Common myeloid progenitor, CD34-positive (primary cell): Measurements from ENCODE around the gene C1orf226.
A peak's percentile ranks its signal among the peaks of the same experiment; 100 is the strongest.

Experiments used
- CTCF ChIA-PET: fragments of 350-600 bp; sonication (Branson Sonifier 250); formaldehyde crosslinking; loops from one replicate; lab custom pipeline; 2021; ENCODE audit warnings: antibody characterized with exemption; lab: Charles Lee
- POLR2A ChIA-PET: fragments of 350-600 bp; sonication (Branson Sonifier 250); formaldehyde crosslinking; loops from one replicate; lab custom pipeline; 2021; ENCODE audit warnings: antibody characterized with exemption; lab: Charles Lee
- DNase-seq, 3 donors: peaks; one replicate each; pipeline versions ENCODE4 v3.0.0 to v3.0.0-alpha.2; 2013
- H3K27ac ChIP-seq, 2 experiments: 1 replicate in 1 of 2; 2 replicates in 1 of 2; pipeline ENCODE4 v1.7.0; 2013; ENCODE audit warnings: inconsistent platforms in 2 of 2, low read length in 2 of 2, mild to moderate bottlenecking in 2 of 2, low read depth in 1 of 2, moderate library complexity in 1 of 2; ENCODE audit not compliant: severe bottlenecking in 2 of 2, insufficient read depth in 1 of 2, poor library complexity in 1 of 2
- H3K27me3 ChIP-seq, 5 experiments: replicated peaks in 2 of 5; 1 replicate in 3 of 5; 2 replicates in 2 of 5; pipeline versions ENCODE4 v1.6.1 to v1.7.0; 2013; ENCODE audit warnings: low read length in 4 of 5, mild to moderate bottlenecking in 2 of 5, moderate library complexity in 2 of 5, inconsistent platforms in 1 of 5; ENCODE audit not compliant: insufficient read depth in 5 of 5, control insufficient read depth in 4 of 5
- H3K36me3 ChIP-seq, 4 experiments: 1 replicate in 2 of 4; 2 replicates in 2 of 4; pipeline versions ENCODE4 v1.6.1 to v1.7.0; 2013; ENCODE audit warnings: low read length in 3 of 4, control low read depth in 1 of 4, mild to moderate bottlenecking in 1 of 4; ENCODE audit not compliant: control insufficient read depth in 4 of 4, insufficient read depth in 4 of 4
- H3K4me1 ChIP-seq, 4 experiments: 1 replicate in 3 of 4; 2 replicates in 1 of 4; pipeline versions ENCODE4 v1.6.1 to v1.7.1; 2013; ENCODE audit warnings: low read length in 3 of 4, mild to moderate bottlenecking in 3 of 4, control low read depth in 1 of 4, inconsistent platforms in 1 of 4, moderate library complexity in 1 of 4; ENCODE audit not compliant: control insufficient read depth in 4 of 4, insufficient read depth in 4 of 4; ENCODE audit errors: control extremely low read depth in 1 of 4
- H3K4me3 ChIP-seq, 7 experiments: 1 replicate in 4 of 7; 2 replicates in 3 of 7; pipeline versions ENCODE4 v1.5.1 to v1.7.0; 2013; ENCODE audit warnings: mild to moderate bottlenecking in 7 of 7, low read length in 6 of 7, moderate library complexity in 6 of 7, inconsistent platforms in 2 of 7, low read depth in 2 of 7, control low read depth in 1 of 7; ENCODE audit not compliant: insufficient read depth in 4 of 7, control insufficient read depth in 1 of 7; ENCODE audit errors: extremely low read depth in 1 of 7
- H3K9me3 ChIP-seq, 5 experiments: 1 replicate in 4 of 5; 2 replicates in 1 of 5; pipeline versions ENCODE4 v1.6.1 to v1.7.1; 2013; ENCODE audit warnings: low read length in 4 of 5, mild to moderate bottlenecking in 2 of 5, inconsistent platforms in 1 of 5, low read depth in 1 of 5, moderate library complexity in 1 of 5; ENCODE audit not compliant: control insufficient read depth in 4 of 5, insufficient read depth in 2 of 5; ENCODE audit errors: control extremely low read depth in 1 of 5
- WGBS: methylation state at CpG from one replicate; pipeline ENCODE4 v1.1.5; 2013; ENCODE audit not compliant: insufficient coverage; 5-methylcytosine and 5-hydroxymethylcytosine counted together

The C1orf226 gene

GRCh38 chr1:162387226-162388082 is 5.9 kb downstream of the C1orf226 start:
- Histone ChIP-seq H3K36me3 (no peaks in the 10 kb centered on the region), H3K9me3 (no peaks in the 10 kb centered on the region), H3K4me1 (peaks cover 0 to 21% (median 3%) of the 10 kb centered on the region in 4 experiments), H3K27me3 (peaks cover 0 to 3% (median 0%) of the 10 kb centered on the region in 5 experiments), H3K4me3 (no peak overlapping the region), H3K27ac (no peak overlapping the region)
- ChIA-PET CTCF (no interaction called here), POLR2A (no interaction called here)
- 96% methylated on average over 15 of the region's 20 CpGs for WGBS
- no peak for DNase-seq

GRCh38 chr1:162388083-162388594 is 6.6 kb downstream of the C1orf226 start:
- Histone ChIP-seq H3K4me3 (no peak overlapping the region), H3K9me3 (no peaks in the 10 kb centered on the region), H3K27me3 (peaks cover 0 to 3% (median 0%) of the 10 kb centered on the region in 5 experiments), H3K4me1 (peaks cover 0 to 21% (median 3%) of the 10 kb centered on the region in 4 experiments), H3K36me3 (no peaks in the 10 kb centered on the region), H3K27ac (no peak overlapping the region)
- WGBS, result 88% methylated on average over 3 of the region's 8 CpGs
- CTCF ChIA-PET, result no interaction called here
- peak in 2 of 3 donors; percentile 24 to 37 for DNase-seq
- POLR2A ChIA-PET, result no interaction called here

GRCh38 chr1:162388615-162389014 is 7.1 kb downstream of the C1orf226 start:
- ChIA-PET CTCF (interaction anchor here (1.0 to 3.2 kb wide), 3 partner anchors 26 to 351 kb away, joined by 3 to 12 read pairs (median 3); no protein-coding TSS in a partner anchor), POLR2A (interaction anchor here (0.6 to 0.8 kb wide), 2 partner anchors 19 to 31 kb away, joined by 3 to 4 read pairs; no protein-coding TSS in a partner anchor)
- WGBS, result 95% methylated on average over 4 of the region's 5 CpGs
- H3K27me3 ChIP-seq, result peaks cover 0 to 3% (median 0%) of the 10 kb centered on the region in 5 experiments
- H3K4me3 ChIP-seq, result no peak overlapping the region
- peaks cover 0 to 21% (median 3%) of the 10 kb centered on the region in 4 experiments for H3K4me1 ChIP-seq
- no peak overlapping the region for H3K27ac ChIP-seq
- no peaks in the 10 kb centered on the region for H3K36me3 ChIP-seq
- DNase-seq, result no peak
- H3K9me3 ChIP-seq, result no peaks in the 10 kb centered on the region

- H3K9me3 ChIP-seq, result no peaks in the 10 kb centered on the region
- H3K27ac ChIP-seq, result no peak overlapping the region
- CTCF ChIA-PET, result interaction anchor here (1.0 to 3.2 kb wide), 7 partner anchors 15 to 352 kb away, joined by 3 to 15 read pairs (median 3); no protein-coding TSS in a partner anchor
- 78% methylated on average over 8 of the region's 11 CpGs for WGBS
- H3K4me1 ChIP-seq, result peaks cover 0 to 21% (median 3%) of the 10 kb centered on the region in 4 experiments
- H3K4me3 ChIP-seq, result no peak overlapping the region
- DNase-seq, result peak in 2 of 3 donors; percentile 66 to 68
- POLR2A ChIA-PET, result interaction anchor here (0.6 to 0.8 kb wide), 2 partner anchors 18 to 32 kb away, joined by 3 to 4 read pairs; no protein-coding TSS in a partner anchor
- H3K36me3 ChIP-seq, result no peaks in the 10 kb centered on the region
- H3K27me3 ChIP-seq, result peaks cover 0 to 3% (median 0%) of the 10 kb centered on the region in 5 experiments
These were observed 7.7 kb downstream of the C1orf226 start for GRCh38 chr1:162389021-162389818.

GRCh38 chr1:162389971-162390370 is 8.4 kb downstream of the C1orf226 start:
- Histone ChIP-seq H3K4me1 (peaks cover 0 to 21% (median 3%) of the 10 kb centered on the region in 4 experiments), H3K27ac (no peak overlapping the region), H3K4me3 (no peak overlapping the region), H3K27me3 (peaks cover 0 to 3% (median 0%) of the 10 kb centered on the region in 5 experiments), H3K9me3 (no peaks in the 10 kb centered on the region), H3K36me3 (no peaks in the 10 kb centered on the region)
- DNase-seq, result no peak
- 97% methylated on average over 6 of the region's 9 CpGs for WGBS
- POLR2A ChIA-PET, result no interaction called here
- CTCF ChIA-PET, result interaction anchor here (0.7 to 3.2 kb wide), 12 partner anchors 11 to 352 kb away, joined by 3 to 15 read pairs (median 3); no protein-coding TSS in a partner anchor

GRCh38 chr1:162390396-162391185 is 9.1 kb downstream of the C1orf226 start:
- no peaks in the 10 kb centered on the region for H3K36me3 ChIP-seq
- H3K4me3 ChIP-seq, result no peak overlapping the region
- no peak for DNase-seq
- WGBS, result 88% methylated on average over 12 of the region's 15 CpGs
- H3K27me3 ChIP-seq, result peaks cover 0 to 3% (median 0%) of the 10 kb centered on the region in 5 experiments
- POLR2A ChIA-PET, result no interaction called here
- CTCF ChIA-PET, result interaction anchor here (0.7 to 3.2 kb wide), 11 partner anchors 12 to 341 kb away, joined by 3 to 15 read pairs (median 3); partner anchors contain the start of gene NOS1AP
- no peak overlapping the region for H3K27ac ChIP-seq
- H3K9me3 ChIP-seq, result no peaks in the 10 kb centered on the region
- peaks cover 0 to 21% (median 3%) of the 10 kb centered on the region in 4 experiments for H3K4me1 ChIP-seq
